ENCODE results near the gene MTF2. TPM values are rescaled to one million over a fixed set of nuclear protein-coding genes. Genes with fewer than 3 reads are reported as not detected.

The MTF2 gene
- total RNA-seq, result 4.1 and 4.2 TPM in 2 replicates

DNA sequence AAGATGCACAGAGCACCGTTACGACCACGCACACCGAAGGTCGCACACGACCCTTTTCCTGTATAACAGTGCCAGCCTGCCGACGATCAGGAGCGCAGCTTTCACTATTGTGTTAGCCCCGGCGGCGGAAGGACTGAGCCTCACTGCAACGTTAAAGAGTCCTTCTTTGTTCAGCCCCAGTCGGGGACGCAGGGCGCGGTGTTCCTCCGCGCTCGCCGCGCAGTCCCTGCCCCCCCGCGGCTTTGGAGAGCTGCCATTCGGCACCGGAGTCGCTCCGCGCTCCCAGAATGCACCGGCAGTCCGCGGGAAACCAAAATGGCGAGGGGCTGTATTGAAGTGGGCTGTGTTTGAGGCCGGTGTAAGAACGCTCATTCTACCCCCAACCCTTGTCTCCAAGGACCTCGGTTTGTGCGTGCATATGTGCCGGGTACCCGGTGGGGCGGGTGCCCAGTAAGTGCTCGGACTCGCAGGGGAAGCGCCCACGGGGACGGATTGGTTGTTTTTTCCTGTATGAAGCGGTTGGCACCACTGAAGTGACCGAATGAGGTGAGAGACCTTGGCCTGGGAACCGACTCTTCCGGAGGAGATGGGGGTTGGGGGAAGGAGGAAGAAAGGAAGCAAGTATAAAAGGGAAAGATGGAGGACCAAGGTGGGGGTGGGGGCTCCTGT, at the start of gene MTF2:
TSS of gene MTF2 (plus strand) at position 298 of the 669 bp plus-strand sequence. CDS start at position 542, 244 bp downstream.

DNA sequence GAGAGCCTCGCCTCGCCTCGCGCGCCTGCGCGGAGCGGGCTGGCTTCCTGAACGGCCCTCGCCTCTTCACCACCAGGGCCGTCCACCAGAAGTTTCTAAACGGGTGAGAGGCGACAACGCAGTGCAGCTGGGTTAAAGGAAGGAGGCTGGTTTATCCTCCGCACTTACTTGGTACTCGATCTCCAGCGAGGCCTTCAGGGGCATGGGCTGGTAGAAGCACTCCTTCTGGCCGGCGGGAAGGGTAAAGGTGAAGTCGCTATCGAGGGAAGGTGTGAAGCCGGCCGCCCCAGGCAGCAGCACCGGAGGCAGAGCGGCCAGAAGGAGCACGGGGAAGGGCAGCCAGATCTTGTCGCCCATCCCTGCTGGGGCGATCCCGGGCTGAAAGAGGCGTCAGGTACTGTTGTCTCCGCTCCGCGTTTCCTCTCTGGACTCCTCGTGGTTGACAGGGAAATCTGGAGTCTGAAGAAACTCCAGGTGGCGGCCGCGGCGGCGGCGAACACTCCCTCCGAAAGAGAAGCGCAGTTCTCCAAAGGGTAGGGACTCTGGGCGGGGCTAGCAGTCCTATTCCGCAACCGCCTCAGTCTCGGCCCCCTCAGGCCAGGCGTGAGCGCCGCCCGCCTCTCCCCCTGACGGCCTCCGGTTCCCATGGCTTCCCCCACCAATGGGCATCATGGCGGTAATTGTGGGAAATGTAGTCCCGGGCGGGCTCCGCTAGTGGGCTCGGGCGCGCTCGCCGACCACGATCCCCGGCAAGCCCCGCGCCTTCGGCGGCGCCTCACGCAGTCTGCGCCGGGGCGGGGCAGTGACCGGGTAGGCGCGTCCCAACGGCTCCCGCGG, 101.0 kb downstream of the MTF2 start, which contains the start of gene TMED5:
TSS of gene TMED5 (minus strand) at position 528 of the 837 bp plus-strand sequence. CDS start at position 357, 171 bp downstream.

DNA sequence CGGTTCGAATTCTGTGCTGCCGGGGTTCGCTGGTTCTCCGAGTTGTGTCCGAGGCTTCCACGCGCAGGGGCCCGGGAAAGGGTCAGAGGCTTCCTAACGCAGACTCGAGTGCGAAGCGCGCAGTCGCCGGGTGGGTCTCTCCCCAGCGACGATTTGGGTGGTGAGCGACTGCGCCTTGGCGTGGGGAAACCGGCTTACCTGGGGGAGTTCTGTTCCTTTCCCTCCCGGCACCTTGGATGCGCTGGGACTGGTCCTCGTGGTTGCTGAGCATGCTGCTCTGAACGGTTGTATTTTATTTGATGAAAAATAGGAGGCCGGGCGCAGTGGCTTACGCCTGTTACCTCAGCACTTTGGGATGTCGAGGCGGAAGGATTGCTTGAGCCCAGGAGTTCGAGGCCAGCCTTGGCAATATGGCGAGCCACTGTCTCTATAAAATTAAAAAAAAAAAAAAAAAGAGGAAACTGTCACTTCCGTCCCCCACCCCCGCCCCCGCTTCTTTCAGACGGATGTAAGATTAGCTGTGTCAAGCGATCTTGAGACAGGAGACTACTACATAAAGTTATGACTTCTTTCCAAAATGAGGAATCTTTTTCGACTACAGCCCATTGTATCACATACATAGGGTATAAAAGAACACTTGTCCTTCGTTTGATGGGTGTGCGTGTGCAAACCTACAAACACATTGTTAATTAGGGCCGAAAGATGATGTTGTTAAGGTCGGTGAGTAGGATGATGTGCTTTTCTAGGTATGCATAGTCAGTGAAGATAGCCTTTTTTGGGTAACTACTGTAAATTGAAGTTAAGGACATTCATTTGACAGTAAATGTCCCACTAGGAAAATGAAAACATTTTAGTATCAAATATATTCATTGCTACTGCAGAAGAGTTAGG, 101.9 kb downstream of the MTF2 start, which contains the start of gene CCDC18:
TSS of gene CCDC18 (plus strand) at position 2 of the 891 bp plus-strand sequence. CDS start 2,638 bp downstream, outside the sequence.

Other genes with a start within 250 kb of the MTF2 start
- 1,459 and 1,659 TPM in 2 replicates for gene RPL5, start 247.2 kb upstream of the MTF2 start, total RNA-seq
- 8.6 and 9.4 TPM in 2 replicates for gene DIPK1A, start 117.8 kb upstream of the MTF2 start, total RNA-seq
- 66.9 and 68.8 TPM in 2 replicates for gene TMED5, start 101.1 kb downstream of the MTF2 start, total RNA-seq
- gene CCDC18, start 101.4 kb downstream of the MTF2 start, total RNA-seq, result 4.5 and 7.0 TPM in 2 replicates